T follicular helper cell (primary cell): Measurements from ENCODE around the gene PPAT.
"Not testable (repeated sequence)": the region's sequence is repeated elsewhere in the genome, so short reads cannot be mapped to it uniquely, and the experiment has no call there.

Experiments
- DNase-seq: peaks from one replicate; pipeline ENCODE4 v3.0.0-alpha.2; 2020; ENCODE audit warnings: low read depth

The PPAT gene

GRCh38 chr4:56386091-56386490 lies 49.3 kb downstream of the PPAT start:
- no peak for DNase-seq

- DNase-seq, result no peak
Observed at GRCh38 chr4:56375458-56375857, 60.0 kb downstream of the PPAT start.

DNA sequence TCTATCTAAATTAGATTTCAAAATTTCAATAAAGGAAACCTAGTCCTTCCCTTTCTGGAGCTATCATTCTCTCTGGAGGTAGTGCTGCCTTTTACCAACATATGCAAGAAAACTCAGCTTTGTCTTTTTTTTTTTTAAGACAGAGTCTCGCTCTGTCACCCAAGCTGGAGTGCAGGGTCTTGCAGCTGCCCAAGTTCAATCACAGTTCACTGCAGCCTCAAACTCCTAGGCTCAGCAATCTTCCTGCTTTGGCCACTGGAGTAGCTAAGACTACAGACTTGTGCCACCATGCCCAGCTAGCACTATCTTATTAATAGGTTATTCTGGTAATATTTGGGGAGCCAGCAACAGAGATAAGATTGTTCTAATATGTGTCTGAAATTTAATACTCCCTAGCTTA lies 60.5 kb downstream of the PPAT start:
- DNase-seq, result no peak

DNA sequence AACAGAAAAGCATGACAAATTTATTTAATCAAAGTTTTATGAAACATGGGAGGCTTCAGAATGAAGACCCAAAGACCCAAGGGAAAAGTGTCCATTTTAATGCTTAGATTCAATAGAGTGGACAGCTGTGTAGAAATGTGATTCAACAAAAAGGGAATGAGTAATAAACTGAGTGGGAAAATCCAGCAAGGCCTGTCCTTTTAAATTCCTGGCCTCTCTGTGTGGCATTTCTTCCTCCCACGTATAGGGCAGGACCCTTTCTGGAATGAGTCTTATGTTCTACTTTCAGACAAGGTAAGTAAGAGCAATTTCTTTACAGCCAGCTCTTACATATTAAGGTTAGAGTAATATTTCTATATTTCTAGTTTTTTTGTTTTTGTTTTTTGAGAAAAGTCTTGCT lies 62.6 kb downstream of the PPAT start:
- DNase-seq, result no peak

- DNase-seq, result no peak
Observed at GRCh38 chr4:56371426-56372220, 63.8 kb downstream of the PPAT start.

DNA sequence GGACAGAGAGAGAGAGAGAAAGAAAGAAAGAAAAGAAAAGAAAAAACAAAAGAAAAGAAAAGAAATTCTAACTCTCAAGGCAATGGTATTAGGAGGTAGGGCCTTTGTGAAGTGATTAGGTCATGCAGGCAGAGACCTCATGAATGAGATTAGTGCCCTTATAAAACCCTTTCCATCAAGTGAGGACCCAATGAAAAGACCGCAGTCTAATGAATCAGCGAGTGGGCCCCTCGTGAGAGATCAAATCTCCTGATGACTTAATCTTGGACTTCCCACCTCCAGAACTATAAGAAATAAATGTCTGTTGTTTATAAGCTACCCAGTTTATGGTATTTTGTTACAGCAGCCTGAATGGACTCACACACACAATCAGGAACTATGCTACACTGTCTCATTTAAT lies 65.0 kb downstream of the PPAT start:
- DNase-seq, result no peak

GRCh38 chr4:56362981-56363380 lies 72.4 kb downstream of the PPAT start:
- DNase-seq, result not testable (repeated sequence)

DNA sequence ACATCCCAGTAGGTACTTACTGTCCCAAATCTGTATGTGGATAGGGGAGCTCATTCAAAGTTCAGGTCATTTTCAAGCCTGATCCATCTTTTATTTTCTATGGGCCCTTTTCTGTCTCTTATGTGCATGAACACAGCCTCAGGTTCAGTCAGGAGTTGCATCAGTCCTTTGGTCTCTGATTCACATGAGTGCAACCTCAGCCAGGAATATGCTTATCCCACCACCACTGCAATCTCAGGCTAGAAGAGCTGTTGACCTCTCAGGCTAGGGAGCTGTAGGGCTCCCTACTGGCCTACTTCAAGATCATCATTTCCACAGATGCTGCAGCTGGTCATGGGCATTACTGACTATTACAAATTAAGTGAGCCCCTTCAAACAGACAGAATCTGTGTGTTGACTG lies 75.3 kb downstream of the PPAT start:
- no peak for DNase-seq

- no peak for DNase-seq
Observed at GRCh38 chr4:56356650-56357049, 78.8 kb downstream of the PPAT start.

DNA sequence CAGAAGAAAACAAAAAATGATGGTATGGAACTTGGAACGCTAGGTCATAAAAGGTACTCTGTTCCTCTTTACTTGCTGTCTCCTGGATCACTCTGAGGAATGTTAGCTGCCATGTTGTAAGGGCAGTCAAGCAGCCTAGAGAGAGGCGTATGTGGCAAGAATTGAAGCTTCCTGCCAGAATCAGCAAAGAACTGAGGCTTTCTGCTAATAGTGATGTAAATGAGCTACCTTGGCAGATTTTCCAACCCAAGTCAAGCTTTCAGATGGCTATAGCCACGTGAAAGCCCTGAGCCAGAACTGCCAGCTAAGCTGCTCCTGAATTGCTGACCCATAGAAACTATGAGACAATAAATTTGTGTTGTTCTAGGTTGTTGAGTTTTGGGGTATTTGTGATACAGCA lies 86.8 kb downstream of the PPAT start:
- no peak for DNase-seq

GRCh38 chr4:56345458-56345857 lies 90.0 kb downstream of the PPAT start:
- no peak for DNase-seq
